AG04449 (cell line): ENCODE measurements around the gene ANO4.

Source experiments
- CTCF ChIA-PET: fragments of 350-600 bp; formaldehyde crosslinking; extraction: SDS; loops from one replicate; lab custom pipeline; 2021; ENCODE audit warnings: antibody characterized with exemption; lab: Yijun Ruan, JAX
- POLR2A ChIA-PET: fragments of 400-600, 350-600 bp; formaldehyde crosslinking; extraction: SDS; loops from one replicate; lab custom pipeline; 2020; ENCODE audit warnings: antibody characterized with exemption, inconsistent platforms; lab: Yijun Ruan, JAX
- DNase-seq: peaks from one replicate; pipeline ENCODE4 v3.0.0-alpha.2; 2010; ENCODE audit warnings: low read depth, low spot score
- H3K4me3 ChIP-seq: 2 replicates; pipeline ENCODE4 v1.5.1; 2011; ENCODE audit warnings: low read depth, mild to moderate bottlenecking, control low read depth, low read length
- CTCF ChIP-seq: IDR thresholded peaks from one replicate; pipeline ENCODE4 v1.5.1; 2011; ENCODE audit warnings: mild to moderate bottlenecking, moderate library complexity, low read length, control low read depth, inconsistent platforms; ENCODE audit not compliant: insufficient read depth; ENCODE audit errors: missing control alignments

ANO4 gene

DNA sequence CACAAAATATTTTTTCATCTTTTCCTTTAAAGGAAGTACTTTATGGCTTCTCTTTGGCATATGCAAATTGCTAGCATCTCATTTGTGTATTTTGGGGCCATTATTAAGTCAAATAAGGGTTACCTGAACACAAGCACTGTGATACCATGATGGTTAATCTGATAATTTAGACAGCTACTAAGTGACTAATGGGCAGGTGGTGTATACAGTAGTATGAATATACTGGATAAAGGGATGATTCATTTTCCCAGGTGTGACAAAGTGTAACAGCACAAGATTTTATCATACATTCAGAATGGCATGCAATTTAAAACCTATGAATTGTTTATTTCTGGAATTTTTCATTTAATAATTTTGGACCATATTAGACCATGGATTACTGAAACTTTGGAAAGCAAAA, 27.2 kb upstream of the ANO4 start:
- ChIA-PET CTCF (no interaction called here), POLR2A (no interaction called here)
- no peak for DNase-seq
- H3K4me3 ChIP-seq: no peak overlapping the region
- TF ChIP-seq CTCF: no peak

DNA sequence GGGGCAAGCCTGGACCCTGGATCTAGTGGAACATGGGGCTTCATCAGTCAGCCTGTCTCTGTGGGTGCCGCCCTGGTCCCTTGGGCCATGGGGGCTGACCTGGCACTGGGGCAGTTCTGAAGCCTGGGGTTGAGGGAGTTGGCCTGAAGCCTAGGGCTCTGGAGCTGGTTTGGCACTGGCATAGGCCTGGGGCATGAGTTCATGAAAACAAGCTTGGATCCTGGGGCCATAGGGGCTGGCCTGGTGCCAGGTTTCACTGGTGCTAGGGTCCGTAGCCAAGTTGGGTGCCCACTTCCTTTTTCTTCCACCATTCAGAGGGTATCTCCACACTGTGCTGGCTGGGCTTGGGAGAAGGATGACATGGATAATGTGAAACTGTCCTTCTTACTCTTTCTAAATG, 26.6 kb upstream of the ANO4 start:
- POLR2A ChIA-PET: no interaction called here
- TF ChIP-seq CTCF: no peak
- H3K4me3 ChIP-seq: no peak overlapping the region
- CTCF ChIA-PET: no interaction called here
- no peak for DNase-seq

DNA sequence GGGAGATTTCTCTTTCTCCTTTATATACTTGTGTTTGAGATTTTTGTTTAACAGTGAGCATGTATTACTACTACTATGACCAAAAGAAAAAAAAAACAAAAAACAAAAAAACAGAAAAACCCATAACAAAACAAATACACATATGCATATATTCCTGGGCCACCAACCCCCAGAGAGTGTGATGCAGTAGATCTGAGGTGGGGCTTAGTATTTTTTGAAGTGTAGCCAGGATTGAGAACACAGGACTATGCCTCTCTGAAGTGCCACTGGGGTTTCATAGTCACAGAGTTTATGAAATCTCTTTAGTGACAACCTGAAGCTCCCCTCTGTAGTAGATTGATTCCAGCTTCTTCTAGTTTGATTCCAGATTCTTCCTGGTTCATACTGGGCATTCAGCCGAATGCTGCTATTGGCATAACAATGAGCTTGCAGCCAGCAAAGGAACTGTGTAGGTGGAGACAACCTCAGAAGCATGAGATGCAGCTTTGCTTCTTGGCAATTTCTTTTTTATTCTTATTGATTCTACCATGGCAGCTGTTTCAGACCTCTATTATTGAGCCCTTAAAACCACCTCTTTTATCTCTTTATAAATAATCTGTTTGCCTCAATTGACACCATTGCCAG, 15.5 kb upstream of the ANO4 start:
- no peak overlapping the region for H3K4me3 ChIP-seq
- DNase-seq: no peak
- no peak for TF ChIP-seq CTCF
- ChIA-PET CTCF (no interaction called here), POLR2A (no interaction called here)

- no peak for TF ChIP-seq CTCF
- ChIA-PET CTCF (no interaction called here), POLR2A (no interaction called here)
- DNase-seq: no peak
- no peak overlapping the region for H3K4me3 ChIP-seq
Measured at GRCh38 chr12:100789146-100789545, 5.4 kb upstream of the ANO4 start.

- ChIA-PET CTCF (no interaction called here), POLR2A (no interaction called here)
- DNase-seq: no peak
- no peak for TF ChIP-seq CTCF
- H3K4me3 ChIP-seq: no peak overlapping the region
Measured at GRCh38 chr12:100789975-100790374, 4.6 kb upstream of the ANO4 start.

DNA sequence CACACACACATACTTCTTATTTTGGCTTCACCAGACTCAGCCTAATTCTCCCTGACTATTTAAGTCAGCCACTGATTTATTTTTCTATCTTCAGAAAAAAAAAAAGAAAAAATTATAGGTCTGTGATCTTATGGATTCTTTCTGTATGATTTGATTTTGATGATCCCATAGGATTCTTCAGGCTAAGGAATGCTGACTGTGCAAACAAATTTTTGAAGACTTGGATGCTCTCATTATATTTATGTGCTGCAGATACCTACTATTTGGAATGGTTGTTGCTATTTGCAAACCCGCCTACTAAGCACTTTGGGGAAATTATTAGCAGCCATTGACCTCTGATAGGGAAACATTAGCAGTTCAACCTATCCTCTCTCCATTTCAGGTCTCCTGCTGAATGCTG, 4.0 kb upstream of the ANO4 start:
- no peak for DNase-seq
- ChIA-PET POLR2A (no interaction called here), CTCF (no interaction called here)
- TF ChIP-seq CTCF: no peak
- H3K4me3 ChIP-seq: no peak overlapping the region
